Transverse colon (tissue), 4 donors: ENCODE measurements around the gene CAPZA2. TPM values are rescaled to one million over a fixed set of nuclear protein-coding genes. Genes with fewer than 3 reads are reported as not detected.

Experiments used
- DNase-seq: peaks from one replicate; pipeline ENCODE4 v3.0.0-alpha.2; 2019
- H3K27ac ChIP-seq, 4 donors: fragments of 200-600 bp; sonication (generic); 2 replicates each; pipeline ENCODE4 v1.5.1; 2016 to 2018; ENCODE audit warnings: inconsistent platforms in 4 of 4
- H3K27me3 ChIP-seq: fragments of 200-600 bp; sonication (generic); 2 replicates; pipeline ENCODE4 v1.5.1; 2017; ENCODE audit warnings: inconsistent platforms
- H3K36me3 ChIP-seq, 4 donors: fragments of 200-600 bp; sonication (generic); 2 replicates each; pipeline ENCODE4 v1.5.1; 2017 to 2019; ENCODE audit warnings: inconsistent platforms in 4 of 4
- H3K4me1 ChIP-seq, 4 donors: fragments of 200-600 bp; sonication (generic); 2 replicates each; pipeline ENCODE4 v1.5.1; 2017 to 2020; ENCODE audit warnings: inconsistent platforms in 4 of 4
- H3K4me3 ChIP-seq, 4 donors: fragments of 200-600 bp; sonication (generic); 1 replicate in 1 of 4; 2 replicates in 3 of 4; pipeline versions ENCODE4 v1.5.1 to v1.6.1; 2017 to 2019; ENCODE audit warnings: inconsistent platforms in 4 of 4
- H3K9me3 ChIP-seq, 2 donors: fragments of 200-600 bp; sonication (generic); 2 replicates each; pipeline ENCODE4 v1.5.1; 2017 to 2019; ENCODE audit warnings: inconsistent platforms in 2 of 2
- CTCF ChIP-seq, 5 experiments: fragments of 200-600 bp in 3 of 5; fragments of 450-650 bp in 2 of 5; sonication (generic) in 3 of 5; IDR thresholded peaks; 1 replicate in 2 of 5; 2 replicates in 3 of 5; pipeline ENCODE4 v1.5.1; 2016 to 2017; ENCODE audit warnings: antibody characterized with exemption in 5 of 5, inconsistent platforms in 3 of 5, mild to moderate bottlenecking in 2 of 5, moderate library complexity in 1 of 5
- EP300 ChIP-seq: sonication (generic); formaldehyde crosslinking; IDR thresholded peaks from one replicate; pipeline ENCODE4 v1.6.1; 2017; ENCODE audit warnings: antibody characterized with exemption, low read depth
- POLR2A ChIP-seq: fragments of 450-650 bp; IDR thresholded peaks from one replicate; pipeline ENCODE4 v1.6.1; 2016; ENCODE audit warnings: antibody characterized with exemption, mild to moderate bottlenecking, moderate library complexity
- POLR2AphosphoS5 ChIP-seq, 3 donors: sonication (generic); formaldehyde crosslinking; IDR thresholded peaks; one replicate each; pipeline ENCODE4 v1.6.1; 2016; ENCODE audit warnings: antibody characterized with exemption in 3 of 3
- WGBS, 2 donors: methylation state at CpG; one replicate each; pipeline ENCODE4 v1.1.5; 2018; ENCODE audit warnings: low coverage in 1 of 2; 5-methylcytosine and 5-hydroxymethylcytosine counted together
- in situ Hi-C, 4 donors: fragments of 200-750 bp; cut with MboI; loops; one replicate each; pipeline versions ENCODE4 v1.15.0 to v1.15.1; 2017; ENCODE audit warnings: low sequenced_read_pairs in 3 of 4, low pct_ligation_motif_present in 1 of 4, low pct_unique_long_range_greater_than_20kb in 1 of 4
- intact Hi-C: fragments of 100-400 bp; cut with DNase I; formaldehyde crosslinking; loops from one replicate; pipeline ENCODE4 v1.15.1; 2023; ENCODE audit warnings: low total_unique reads
- total RNA-seq, 4 donors: library from RNA; depleted of rRNA; stranded (reverse); fragments of >200 nt; gene quantifications; one replicate each; pipeline ENCODE4 v1.1.0, GENCODE V29; 2016

The CAPZA2 gene
- total RNA-seq, 4 donors from 2014 or later: 74.4 to 133 (median 88.5) TPM

- H3K4me1 ChIP-seq: peaks cover 0 to 9% (median 0%) of the 10 kb centered on the region in 4 donors
- H3K27me3 ChIP-seq: no peaks in the 10 kb centered on the region
- in situ Hi-C loops: loop anchor here in 1 of 4 donors (25.0 kb wide), 1 partner anchor 1221 kb away; the partner anchor contains the start of gene LSM8
- H3K9me3 ChIP-seq: no peaks in the 10 kb centered on the region
- no peak overlapping the region for H3K4me3 ChIP-seq
- no peak overlapping the region for H3K27ac ChIP-seq
- TF ChIP-seq EP300: no peak
- no peak for TF ChIP-seq CTCF (IDR thresholded peaks at IDR 0.05)
- TF ChIP-seq POLR2A: no peak
- TF ChIP-seq POLR2AphosphoS5 (IDR thresholded peaks at IDR 0.05): no peak
- no peak for DNase-seq
- H3K36me3 ChIP-seq: no peaks in the 10 kb centered on the region
- intact Hi-C loops: no loop called here
These were observed 104.2 kb downstream of the CAPZA2 start for GRCh38 chr7:116966601-116967000.

GRCh38 chr7:116967254-116967922, 105.0 kb downstream of the CAPZA2 start:
- no peaks in the 10 kb centered on the region for H3K9me3 ChIP-seq
- no peak for DNase-seq
- no peak overlapping the region for H3K27ac ChIP-seq
- H3K4me3 ChIP-seq: no peak overlapping the region
- peaks cover 0 to 9% (median 0%) of the 10 kb centered on the region in 4 donors for H3K4me1 ChIP-seq
- intact Hi-C loops (no loop called here), in situ Hi-C loops (loop anchor here in 1 of 4 donors (25.0 kb wide), 1 partner anchor 1220 kb away; the partner anchor contains the start of gene LSM8)
- no peaks in the 10 kb centered on the region for H3K27me3 ChIP-seq
- 92 to 99% methylated on average over 2 to 5 of the region's 5 CpGs for WGBS, 2 donors
- TF ChIP-seq POLR2A (no peak), EP300 (no peak), CTCF (IDR thresholded peaks at IDR 0.05) (no peak), POLR2AphosphoS5 (IDR thresholded peaks at IDR 0.05) (no peak)
- no peaks in the 10 kb centered on the region for H3K36me3 ChIP-seq

- in situ Hi-C loops (loop anchor here in 1 of 4 donors (25.0 kb wide), 1 partner anchor 1219 kb away; the partner anchor contains the start of gene LSM8), intact Hi-C loops (no loop called here)
- Histone ChIP-seq H3K36me3 (no peaks in the 10 kb centered on the region), H3K27me3 (no peaks in the 10 kb centered on the region), H3K27ac (no peak overlapping the region), H3K9me3 (no peaks in the 10 kb centered on the region), H3K4me1 (peaks cover 0 to 9% (median 0%) of the 10 kb centered on the region in 4 donors), H3K4me3 (no peak overlapping the region)
- TF ChIP-seq POLR2AphosphoS5 (IDR thresholded peaks at IDR 0.05) (no peak), EP300 (no peak), CTCF (IDR thresholded peaks at IDR 0.05) (no peak), POLR2A (no peak)
- DNase-seq: no peak
- 81 to 100% methylated on average over 1 of the region's 1 CpG for WGBS, 2 donors
These were observed 105.6 kb downstream of the CAPZA2 start for GRCh38 chr7:116967983-116968382.

- Histone ChIP-seq H3K9me3 (no peaks in the 10 kb centered on the region), H3K4me1 (peaks cover 0 to 9% (median 0%) of the 10 kb centered on the region in 4 donors), H3K36me3 (no peaks in the 10 kb centered on the region), H3K4me3 (no peak overlapping the region), H3K27me3 (no peaks in the 10 kb centered on the region), H3K27ac (no peak overlapping the region)
- TF ChIP-seq CTCF (IDR thresholded peaks at IDR 0.05) (no peak), POLR2A (no peak), EP300 (no peak), POLR2AphosphoS5 (IDR thresholded peaks at IDR 0.05) (no peak)
- intact Hi-C loops: no loop called here
- in situ Hi-C loops: loop anchor here in 1 of 4 donors (25.0 kb wide), 1 partner anchor 1219 kb away; the partner anchor contains the start of gene LSM8
- no peak for DNase-seq
These were observed 106.2 kb downstream of the CAPZA2 start for GRCh38 chr7:116968631-116969030.
